ENCODE data around the gene RAB1B.

Gene RAB1B

GRCh38 chr11:66323684-66324083 lies 55.2 kb downstream of the RAB1B start:
- Mint-ChIP-seq H3K27me3 (ENCODE audit: low read depth) (peaks cover 3% of the 10 kb centered on the region), H3K36me3 (ENCODE audit: low read depth) (no peaks in the 10 kb centered on the region), H3K27ac (peak overlapping the region; percentile 76 to 93 (median 90)), H3K4me1 (peaks cover 63% of the 10 kb centered on the region), H3K9me3 (peaks cover 6% of the 10 kb centered on the region), H3K4me3 (no peak overlapping the region)
- TF ChIP-seq CTCF (IDR thresholded peaks at IDR 0.05; ENCODE audit: unreplicated experiment in 3 of 3): no peak

DNA sequence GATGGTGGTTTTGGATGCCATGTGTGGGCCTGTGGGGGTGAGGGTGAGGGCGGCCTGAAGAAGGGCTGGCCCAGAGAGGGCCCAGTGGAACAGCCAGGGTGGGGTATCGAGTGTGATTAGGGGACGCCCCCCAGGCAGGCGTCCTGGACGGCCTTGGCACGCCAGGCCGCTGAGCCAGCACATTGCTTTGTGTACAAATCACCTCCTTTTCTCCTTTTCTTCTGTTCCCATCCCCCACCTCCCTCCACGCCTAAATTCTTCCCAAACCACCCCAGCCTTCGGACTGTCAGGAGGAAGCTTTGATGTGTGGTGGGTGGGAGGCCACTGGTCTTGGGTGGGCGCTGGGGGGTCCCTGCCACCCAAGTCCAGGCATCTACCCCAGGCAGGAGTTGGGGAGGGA lies 56.2 kb downstream of the RAB1B start:
- Mint-ChIP-seq H3K4me3 (no peak overlapping the region), H3K4me1 (peaks cover 56% of the 10 kb centered on the region), H3K27me3 (ENCODE audit: low read depth) (peaks cover 3% of the 10 kb centered on the region), H3K9me3 (peaks cover 5% of the 10 kb centered on the region), H3K36me3 (ENCODE audit: low read depth) (no peaks in the 10 kb centered on the region), H3K27ac (peak overlapping the region; percentile 76 to 93 (median 90))
- no peak for TF ChIP-seq CTCF (IDR thresholded peaks at IDR 0.05; ENCODE audit: unreplicated experiment in 3 of 3)

- H3K9me3 Mint-ChIP-seq: peaks cover under 1% of the 10 kb centered on the region
- H3K27me3 Mint-ChIP-seq (ENCODE audit: low read depth): peaks cover 3% of the 10 kb centered on the region
- TF ChIP-seq CTCF (IDR thresholded peaks at IDR 0.05; ENCODE audit: unreplicated experiment in 3 of 3): no peak
- peak overlapping the region; percentile 76 to 93 (median 90) for H3K27ac Mint-ChIP-seq
- H3K36me3 Mint-ChIP-seq (ENCODE audit: low read depth): no peaks in the 10 kb centered on the region
- H3K4me3 Mint-ChIP-seq: peak overlapping the region in 2 of 3 experiments; percentile 38 to 50
- peaks cover 51% of the 10 kb centered on the region for H3K4me1 Mint-ChIP-seq
Observed at GRCh38 chr11:66325263-66325671, 56.8 kb downstream of the RAB1B start.

- H3K36me3 Mint-ChIP-seq (ENCODE audit: low read depth): no peaks in the 10 kb centered on the region
Observed at GRCh38 chr11:66326261-66327111, 58.0 kb downstream of the RAB1B start.

More at GRCh38 chr11:66326261-66327111, 58.0 kb downstream of the RAB1B start:
- H3K27me3 Mint-ChIP-seq (ENCODE audit: low read depth): peaks cover 3% of the 10 kb centered on the region
- H3K4me1 Mint-ChIP-seq: peaks cover 51% of the 10 kb centered on the region
- peak overlapping the region in 1 of 3 experiments; percentile 47 for H3K4me3 Mint-ChIP-seq
- no peaks in the 10 kb centered on the region for H3K9me3 Mint-ChIP-seq
- H3K27ac Mint-ChIP-seq: peak overlapping the region; percentile 85 to 91 (median 86)
- no peak for TF ChIP-seq CTCF (IDR thresholded peaks at IDR 0.05; ENCODE audit: unreplicated experiment in 3 of 3)
